ENCODE results near the gene PRDM15.

The PRDM15 gene

DNA sequence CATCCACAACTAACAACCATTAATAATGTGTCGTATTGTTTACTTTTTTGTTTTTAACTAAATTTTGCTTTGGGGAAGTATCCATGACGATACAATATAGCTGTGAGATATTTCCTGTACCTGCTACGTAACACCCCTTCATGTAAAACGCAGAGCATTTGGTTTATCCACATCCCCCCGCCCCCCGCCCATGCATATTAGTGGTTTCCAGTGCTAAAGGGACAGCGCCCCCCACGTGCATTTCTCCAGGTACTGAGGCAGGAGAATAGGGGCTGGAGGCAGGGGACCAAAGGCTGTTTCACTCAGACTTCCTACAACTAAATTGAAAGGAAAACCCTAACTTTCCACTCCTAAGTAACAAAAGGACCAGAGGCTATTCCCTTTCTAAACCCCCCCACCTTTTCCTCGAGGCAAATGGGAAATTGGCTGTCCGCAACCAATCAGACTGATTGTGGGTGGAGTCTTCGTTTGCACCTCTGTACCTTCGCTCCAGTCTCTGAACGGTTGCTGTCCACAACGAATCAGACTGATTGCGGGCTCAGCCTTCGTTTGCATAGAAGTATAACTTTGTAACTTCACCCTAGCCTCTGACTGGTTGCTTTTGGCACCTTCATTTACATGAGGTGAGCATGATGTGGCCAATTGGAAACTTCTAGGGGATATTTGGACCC is 100.1 kb downstream of the PRDM15 start:
- no peak for DNase-seq (ENCODE audit: low read depth)

DNA sequence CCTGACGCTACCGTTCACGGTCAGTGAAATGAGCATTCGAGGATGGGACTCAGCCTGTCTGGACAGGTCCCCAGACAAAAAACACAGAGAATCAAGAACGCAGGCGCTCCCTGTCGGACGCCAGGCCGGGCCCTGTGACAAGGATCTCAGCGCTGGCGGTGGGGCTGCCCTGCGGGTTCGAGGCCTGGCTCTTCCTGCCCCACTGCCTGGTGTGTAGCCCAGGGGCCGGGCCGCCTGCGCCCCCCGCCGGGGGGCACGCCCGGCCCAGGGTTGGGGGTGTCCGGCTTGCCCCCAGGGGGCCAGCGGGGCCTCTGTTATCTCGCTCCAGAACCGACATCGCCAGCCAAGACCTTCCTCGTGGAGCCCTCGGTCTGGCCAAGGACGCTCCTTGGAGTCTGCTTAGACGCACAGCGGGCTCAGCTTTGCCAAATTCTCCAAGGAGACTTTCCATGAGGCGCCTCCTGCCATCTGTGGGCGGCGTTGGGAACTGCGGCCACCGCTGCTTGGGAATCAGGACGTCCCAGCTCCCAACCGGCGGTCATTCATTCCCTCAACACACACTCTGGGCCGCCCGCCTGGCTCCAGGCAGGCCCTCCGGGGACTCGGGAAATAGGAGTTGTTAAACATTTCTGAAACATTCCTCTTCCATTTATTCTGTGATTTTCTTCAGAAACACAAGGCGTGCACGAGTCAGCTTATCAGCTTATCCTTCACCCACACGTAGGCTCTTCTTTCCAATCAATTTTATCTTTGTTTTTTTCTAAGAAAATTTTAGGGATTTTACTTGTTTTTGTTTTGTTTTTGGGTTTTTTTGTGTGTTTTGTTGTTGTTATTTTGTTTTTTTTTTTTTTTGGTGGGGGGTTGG is 101.0 kb downstream of the PRDM15 start:
- no peak for DNase-seq (ENCODE audit: low read depth)

DNA sequence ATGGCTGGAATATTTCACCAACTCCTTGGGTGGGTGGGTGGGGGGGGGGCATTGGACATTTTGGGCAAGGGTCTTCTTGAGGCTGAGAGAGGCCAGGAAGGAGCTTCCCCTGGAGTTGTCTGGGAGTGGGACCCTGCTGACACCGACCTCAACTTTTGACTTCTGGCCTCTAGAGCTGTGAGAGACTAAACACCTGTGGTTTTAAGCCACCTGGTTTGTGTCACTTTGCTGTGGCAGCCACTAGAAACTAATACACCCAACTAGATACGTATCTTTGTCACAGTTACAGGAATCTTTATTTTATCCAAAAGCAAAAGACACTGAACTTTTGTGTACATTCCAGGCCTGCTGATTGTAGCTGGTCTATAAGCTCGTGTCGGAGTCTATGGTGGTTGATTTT is 102.4 kb downstream of the PRDM15 start:
- DNase-seq (ENCODE audit: low read depth), result no peak

DNA sequence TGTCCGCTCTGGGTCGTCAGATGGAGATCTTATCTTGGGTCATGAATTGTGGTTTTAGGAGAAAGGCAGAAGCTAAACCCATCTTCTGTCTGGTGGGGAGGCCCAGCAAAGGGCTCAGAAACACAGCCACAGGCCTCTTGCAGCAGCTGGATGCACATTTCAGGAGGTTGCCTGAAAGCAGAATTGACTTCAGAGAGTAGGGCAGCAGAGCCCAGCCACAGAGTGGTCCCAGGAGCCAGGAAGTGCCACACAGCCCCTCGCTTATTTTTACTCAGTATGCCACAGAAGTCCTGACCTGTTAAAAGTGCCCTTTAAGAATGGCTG is 104.0 kb downstream of the PRDM15 start:
- DNase-seq (ENCODE audit: low read depth), result no peak

DNA sequence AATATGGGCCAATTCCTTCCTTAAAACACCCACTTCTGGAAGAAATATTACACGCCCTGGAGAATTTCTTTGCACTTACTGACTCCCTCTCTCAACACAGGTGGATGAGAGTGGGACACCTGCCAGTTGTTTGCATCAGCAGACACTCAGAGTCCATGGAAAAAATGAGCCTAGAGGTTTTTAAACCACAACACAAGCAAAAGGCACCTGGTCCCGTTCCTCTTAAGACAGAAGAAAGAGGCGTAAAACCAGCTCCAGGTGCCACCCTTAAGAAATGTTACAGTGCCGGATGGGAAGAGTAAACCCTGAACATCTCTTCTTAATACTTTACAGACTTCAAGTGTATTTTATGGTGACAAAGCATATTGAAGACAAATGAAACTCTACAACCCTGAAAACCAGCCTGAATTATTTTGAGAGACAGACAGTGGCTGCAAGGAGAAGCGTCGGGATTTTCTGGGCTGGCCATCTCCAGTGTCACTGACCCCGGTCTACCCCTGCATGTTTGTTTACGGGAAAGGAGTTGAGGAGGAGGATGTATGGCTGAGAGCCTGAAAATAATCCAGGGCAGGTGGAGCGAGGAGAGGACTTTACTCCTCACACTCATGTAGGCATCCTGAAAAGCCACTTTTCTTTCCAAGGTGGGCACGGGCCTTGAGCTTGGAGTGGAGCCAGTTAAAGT is 104.5 kb downstream of the PRDM15 start:
- no peak for DNase-seq (ENCODE audit: low read depth)

DNA sequence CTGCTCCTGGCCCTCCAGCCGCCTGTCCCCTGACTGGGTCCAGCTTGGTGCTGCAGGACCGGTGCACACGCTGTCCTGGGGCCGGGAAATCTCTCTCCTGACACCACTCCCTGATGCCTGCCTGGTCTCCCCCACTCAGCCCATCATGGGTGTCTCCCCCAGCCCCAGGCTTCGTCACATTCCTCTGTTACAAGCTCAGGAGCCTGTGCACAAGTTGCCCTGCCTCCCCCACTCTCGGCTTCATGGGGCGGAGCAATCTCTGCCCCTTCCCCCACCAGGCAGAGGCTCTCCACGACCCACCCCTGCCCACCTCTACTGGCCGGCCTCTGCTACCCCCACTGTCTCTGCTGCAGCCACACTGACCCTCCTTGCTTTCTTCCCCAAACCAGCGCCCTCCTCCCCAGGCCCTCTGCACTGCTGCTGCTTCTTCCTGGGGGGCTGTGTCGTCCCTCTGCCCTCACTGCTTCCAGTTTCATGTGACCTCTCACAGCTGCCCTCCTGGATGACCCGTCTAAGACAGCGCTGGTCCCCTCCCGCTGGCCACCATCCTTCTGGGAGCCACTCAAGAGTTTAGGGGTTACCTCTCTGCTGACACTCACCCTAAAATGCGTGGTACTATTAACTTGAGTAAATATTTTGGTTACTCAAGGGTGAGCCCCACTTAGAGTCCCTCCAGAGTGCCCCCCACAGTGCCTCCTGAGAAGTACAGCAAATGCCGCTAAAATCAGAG is 106.6 kb downstream of the PRDM15 start:
- DNase-seq (ENCODE audit: low read depth), result no peak

DNA sequence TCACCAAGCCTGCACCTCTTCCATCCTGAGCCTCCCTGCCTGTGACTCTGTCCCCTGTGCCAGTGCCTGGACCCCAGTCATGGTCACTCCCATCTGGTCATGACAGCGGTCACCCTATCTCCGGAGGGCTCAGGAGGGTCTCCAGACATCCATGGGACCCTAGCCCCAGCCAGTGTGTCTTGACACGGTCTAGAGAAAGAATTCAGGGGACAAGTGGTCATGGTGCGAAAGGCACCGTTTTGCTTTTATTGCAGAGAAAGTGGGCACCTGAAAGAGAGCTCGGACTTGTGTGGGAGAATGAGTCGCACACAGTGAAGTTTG is 107.6 kb downstream of the PRDM15 start:
- no peak for DNase-seq (ENCODE audit: low read depth)

DNA sequence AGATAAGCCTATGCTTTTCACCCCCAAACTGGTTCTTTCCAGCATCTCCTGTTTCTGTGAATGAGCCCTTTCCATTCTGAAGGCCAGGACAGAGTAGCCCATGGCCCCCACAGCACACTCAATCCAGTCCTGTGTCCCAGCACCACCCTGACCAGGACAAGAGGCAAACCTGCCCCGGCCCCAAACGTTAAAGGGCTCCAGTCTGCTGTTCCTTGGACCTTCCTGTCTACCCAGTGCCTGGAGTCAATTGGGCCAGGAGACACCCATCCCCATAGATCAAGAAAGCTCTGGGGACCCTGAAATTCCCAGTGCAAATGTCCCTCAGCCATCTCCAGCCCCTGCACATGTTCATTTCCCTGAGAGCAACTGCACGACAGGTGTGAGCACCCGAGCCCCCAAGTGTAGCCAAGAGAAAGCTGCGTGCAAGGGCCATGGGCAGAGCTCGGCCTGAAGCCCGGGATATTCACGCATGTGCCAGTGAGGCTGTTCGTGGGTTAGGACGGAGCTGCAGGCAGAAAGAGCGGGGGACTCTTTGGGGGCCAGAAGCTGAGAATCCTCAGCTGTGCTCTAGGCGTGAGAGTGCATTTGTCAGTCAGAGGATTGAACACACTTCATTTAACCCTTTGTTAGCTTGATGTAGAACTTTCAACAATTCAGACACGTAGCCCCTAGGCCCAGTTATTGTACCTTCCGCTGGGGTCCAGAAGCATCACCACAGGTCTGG is 108.1 kb downstream of the PRDM15 start:
- DNase-seq (ENCODE audit: low read depth), result no peak

DNA sequence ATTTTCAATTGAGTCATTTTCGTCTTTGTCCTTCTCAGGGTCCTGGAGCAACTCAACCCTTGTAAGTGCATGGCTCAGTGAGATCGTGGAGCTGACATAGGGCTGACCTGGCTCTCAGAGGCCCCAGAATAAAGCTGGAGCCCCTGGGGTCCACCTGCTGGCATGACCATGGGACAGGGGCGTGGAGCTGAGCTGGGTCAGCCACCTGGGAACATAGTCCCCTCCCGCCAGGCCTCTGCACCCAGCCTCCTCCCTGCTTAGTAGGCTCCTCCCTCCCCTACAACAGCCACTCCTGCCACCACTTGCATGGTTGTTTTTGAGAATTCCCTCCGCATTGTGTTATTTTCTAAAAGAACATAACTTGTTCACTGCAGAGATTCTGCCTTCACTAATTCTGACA is 109.2 kb downstream of the PRDM15 start:
- DNase-seq (ENCODE audit: low read depth), result no peak

DNA sequence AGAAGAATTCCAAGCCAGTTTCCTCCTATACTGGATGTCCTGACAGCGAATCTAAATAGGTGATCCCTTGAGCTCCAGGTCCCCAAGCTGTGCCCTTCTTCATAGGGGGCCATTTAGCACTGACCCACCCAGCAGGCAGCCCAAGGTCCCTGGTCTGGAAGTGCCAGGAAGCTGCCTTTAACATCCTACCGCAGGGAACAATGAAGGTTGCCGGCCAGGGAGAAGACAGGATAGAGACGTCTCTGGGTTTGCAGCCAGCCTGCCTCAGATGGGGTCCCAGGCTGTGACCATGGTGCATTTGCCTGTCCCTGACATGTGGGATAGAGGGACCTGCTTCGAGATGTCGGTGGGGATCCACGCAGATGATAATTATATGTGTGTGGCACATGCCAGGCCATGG is 109.6 kb downstream of the PRDM15 start:
- no peak for DNase-seq (ENCODE audit: low read depth)

DNA sequence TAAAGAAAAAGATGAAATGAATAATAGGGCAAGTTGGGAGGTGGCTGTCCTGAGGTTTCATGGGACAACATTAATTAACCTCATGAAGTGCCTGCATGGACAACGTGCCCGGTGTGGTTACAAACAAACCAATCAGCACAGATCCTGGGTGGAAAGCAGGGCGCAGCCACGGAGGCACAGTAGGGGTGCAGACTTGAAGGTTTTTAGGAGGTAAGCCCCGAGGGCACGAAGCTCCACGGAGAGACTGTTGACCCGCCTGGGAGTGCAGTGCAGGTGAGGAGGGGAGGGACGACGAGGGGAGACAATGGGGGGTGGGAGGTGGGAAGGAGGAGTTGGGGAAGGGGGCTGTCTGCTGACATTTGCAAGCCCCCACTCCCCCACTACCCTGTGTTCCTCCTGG is 110.0 kb downstream of the PRDM15 start:
- no peak for DNase-seq (ENCODE audit: low read depth)

DNA sequence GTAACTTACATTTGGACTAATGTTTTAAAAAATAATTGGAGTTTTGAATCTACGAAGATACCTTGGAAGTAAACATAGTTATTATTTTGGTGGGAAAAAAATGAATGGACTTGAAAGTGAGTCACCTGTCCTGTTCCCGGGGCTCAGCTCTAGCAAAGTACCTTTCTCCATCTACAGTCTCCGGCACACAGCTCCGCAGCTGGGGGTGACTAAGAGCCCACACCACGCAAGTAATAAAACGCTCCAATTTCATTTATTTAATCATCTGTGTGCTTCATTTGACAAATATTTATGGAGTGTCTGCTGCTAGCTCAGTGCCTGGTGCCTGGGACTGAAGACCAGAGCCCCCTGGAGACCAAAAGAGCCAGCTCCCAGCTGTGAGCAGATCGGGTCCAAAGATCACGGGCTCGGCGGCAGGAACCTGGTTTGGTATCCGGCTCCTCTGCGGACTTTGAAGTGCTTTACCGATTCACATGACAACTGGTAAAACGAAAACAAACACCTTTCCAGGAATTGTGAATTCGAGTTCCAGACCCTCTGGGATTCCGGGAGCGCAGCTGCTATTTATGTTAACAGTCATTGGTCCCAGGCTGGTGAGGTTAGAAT is 110.6 kb downstream of the PRDM15 start:
- DNase-seq (ENCODE audit: low read depth), result no peak

DNA sequence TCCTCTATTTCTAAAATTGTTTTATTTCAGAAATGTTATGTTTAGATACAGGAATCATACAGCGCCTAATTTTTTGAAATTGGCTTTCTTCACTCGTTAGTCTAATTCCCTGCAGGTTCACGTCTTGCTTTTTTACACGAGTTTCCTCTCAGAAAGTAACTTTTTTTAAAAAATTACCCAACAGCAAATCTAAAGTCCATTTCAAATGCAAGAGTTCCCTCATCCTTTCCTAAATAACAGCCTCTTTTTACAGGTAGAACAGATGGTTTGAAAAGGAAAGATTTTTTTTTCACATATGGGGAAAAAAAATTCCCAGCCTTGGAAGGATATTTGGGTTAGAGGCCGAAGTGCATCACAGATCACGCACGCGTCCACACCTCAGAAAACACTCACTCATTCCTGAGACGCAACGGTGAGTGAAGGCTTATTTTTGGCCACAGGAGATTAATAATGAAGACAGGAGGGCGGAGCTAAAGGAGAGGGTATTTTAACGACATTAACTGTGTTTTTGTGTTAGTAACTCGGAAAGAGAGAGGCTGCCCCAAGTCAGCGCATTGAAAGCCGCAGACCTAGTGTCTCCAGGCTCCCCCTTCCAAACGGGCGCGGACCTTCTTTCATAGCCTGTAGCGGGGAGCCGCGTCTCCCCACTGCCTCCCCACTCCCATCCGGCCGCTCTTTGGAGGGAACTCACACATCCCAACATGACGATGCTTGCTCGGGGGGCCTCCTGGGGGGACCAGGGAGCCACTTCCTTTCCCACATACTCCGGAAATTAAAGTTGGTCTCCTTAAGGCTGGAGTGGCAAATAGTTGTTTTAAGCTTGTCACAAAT is 111.3 kb downstream of the PRDM15 start:
- no peak for DNase-seq (ENCODE audit: low read depth)

DNA sequence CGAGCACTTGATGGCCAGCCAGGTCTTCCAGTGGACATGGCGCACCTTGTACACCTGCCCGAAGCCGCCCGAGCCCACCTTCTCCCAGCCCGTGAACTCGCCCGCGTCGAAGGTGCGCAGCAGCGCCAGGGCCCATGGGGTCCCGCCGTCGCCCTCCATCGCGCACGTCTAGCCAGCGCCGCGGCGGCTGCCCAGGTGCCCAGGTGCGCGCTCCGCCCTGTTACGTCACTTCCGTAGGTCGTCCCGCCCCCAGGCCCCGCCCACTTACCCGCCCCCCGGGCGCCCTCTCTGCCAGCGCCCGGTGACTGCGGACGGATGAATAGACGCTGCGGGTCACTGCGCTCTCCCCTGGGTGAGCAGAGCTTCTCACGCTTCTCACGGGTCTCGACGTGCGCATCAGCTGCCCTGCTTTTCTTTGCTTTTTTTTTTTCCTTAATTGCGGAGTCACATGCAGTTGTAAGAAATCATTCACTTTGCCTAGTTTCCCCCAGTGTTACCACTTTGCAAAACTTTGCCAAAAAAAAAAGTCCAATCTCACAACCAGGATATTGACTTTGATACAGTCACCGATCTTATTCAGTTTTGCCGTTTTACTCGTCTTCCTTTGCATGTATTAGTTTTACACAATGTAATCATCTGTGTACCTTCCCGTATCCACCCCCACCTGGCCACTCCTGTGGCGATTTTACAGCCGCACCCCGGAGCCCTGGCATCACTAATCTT is 112.1 kb downstream of the PRDM15 start, which contains the start of gene RIPK4:
Gene RIPK4 (minus strand): TSS at position 170 of the 723 bp plus-strand sequence. CDS start 11 bp downstream, at position 159.
- peak; percentile 34 for DNase-seq (ENCODE audit: low read depth)

DNA sequence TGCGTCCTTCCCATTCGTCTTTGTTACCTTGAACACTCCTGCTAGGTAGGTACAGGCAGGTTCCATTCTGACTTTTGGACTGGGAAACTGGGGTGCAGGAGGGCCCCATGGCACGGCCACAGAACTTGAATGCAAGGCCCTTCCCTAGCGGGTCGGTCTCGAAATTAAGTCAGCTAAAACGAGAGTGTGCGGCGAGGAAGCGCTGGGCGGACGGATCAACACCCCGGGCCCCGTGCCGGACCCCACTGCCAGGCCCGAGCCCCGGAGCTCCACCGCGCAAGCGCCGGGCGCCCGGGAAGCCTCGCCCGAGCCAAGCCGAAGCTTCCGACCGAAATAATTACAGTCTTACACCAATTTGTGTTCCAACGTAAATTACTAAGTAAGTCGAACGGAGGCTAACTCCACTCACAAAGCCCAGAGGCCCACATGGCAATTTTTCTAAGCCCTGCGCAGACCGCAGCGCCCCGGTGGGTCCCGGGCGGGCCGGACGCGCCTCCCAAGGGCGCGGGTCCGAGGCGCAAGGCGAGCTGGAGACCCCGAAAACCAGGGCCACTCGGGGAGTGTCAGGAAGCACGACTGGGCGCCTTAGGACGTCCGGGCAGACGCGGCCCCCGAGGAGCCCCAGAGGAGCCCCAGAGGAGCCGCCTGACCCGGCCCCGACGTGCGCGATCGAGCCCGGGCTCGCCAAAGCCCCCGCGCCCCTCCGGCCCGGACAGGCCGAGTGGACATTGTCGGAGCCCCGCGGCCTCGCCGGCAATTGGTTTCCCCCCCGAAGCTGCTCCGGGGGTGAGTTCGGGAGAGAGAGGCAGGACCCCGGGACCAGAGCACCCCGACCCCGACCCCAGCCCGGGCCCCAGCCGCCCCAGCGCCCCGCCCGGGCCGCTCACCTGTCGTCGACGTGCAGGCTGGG is 112.9 kb downstream of the PRDM15 start:
- no peak for DNase-seq (ENCODE audit: low read depth)

DNA sequence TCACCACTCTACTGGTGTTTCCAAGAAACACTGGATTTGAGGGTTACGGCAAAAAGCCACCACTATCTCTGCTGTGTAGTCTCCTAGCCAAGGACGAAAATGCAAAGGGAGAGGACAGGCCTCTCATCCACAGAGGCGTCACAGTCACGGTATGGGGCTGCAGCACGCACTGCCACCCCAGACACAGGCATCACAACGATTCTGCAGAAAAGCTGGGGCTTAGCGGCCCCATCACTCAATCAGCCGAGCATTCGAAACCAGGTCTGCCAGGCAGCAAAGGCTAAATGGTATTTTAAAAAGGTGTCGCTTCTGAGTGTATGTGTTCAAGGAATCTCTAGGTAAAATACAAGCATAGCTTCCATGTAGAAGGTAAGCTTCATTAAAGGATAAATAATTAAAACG is 113.7 kb downstream of the PRDM15 start:
- DNase-seq (ENCODE audit: low read depth), result no peak

DNA sequence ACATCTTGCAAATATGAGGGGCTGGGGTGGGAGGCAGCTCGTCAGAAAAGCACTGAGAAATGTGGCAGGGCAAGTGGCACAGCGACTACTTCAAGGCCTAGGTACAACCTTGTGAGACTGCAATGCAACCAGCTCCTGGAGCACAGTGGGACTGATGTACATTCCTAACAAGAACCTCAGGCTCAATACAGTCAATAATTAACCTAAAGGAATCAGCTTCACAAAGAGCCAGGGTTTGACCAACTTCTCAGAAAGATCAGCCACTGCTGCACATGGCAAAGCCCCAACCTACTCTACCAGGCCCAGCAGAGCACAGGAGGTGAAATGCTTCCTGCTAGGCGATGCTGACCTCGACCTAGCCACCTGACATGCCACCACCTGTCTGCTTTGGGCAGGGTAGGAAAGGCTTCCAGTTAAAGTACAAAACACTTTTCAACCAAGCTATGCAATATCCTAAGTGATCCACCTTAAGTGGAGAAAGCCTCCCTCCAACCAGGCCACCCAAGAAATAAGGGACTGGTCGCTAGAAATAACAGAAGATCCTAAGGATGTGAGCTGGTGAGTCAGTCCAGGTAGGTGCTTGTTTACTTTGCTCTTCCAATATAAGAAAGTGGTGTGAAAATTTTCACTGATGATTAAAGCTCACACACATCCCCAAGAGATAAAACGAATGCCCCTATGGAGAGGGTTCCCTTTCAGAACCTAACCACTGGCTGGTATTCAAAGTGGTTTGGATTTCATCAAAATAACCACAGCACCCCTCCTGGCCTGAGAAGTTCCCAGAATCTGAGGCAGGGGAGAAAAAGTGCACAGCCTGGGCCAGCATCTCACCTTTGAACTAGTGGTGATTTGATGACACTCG is 114.4 kb downstream of the PRDM15 start:
- DNase-seq (ENCODE audit: low read depth), result no peak

DNA sequence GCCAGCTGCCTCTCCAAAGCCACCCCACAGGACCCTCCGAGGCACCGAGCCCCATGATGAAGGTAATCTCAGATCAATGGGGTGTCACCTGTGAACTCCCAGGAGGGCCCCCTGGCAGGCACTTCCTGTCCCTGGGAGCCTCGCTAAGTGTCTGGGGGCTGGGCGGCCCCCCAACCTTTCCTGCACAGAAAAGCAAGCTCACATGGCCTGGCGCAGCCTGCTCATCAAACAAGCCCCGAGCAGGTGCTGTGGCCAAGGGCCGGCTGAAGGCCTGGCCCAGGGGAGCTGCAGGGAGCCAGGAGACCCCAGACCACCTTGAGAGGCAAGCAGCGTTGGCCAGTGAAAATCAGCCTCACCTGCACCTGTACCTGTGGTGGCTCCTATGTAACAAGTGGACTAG is 115.1 kb downstream of the PRDM15 start:
- DNase-seq (ENCODE audit: low read depth), result no peak
